Neural cell (in vitro differentiated cells): ENCODE results near the gene STX1B. TPM values are rescaled to one million over a fixed set of nuclear protein-coding genes. Genes with fewer than 3 reads are reported as not detected.
A peak's percentile ranks its signal among the peaks of the same experiment; 100 is the strongest.

Experiments used
- H2AFZ ChIP-seq: fragments of 200-600, 300-800 bp; sonication (generic), shearing (Covaris generic); 2 replicates; pipeline ENCODE4 v1.6.0; 2014; ENCODE audit warnings: low read depth, mild to moderate bottlenecking, antibody characterized with exemption, low read length, moderate library complexity
- H3F3A ChIP-seq: fragments of 200-600 bp; shearing (Covaris generic); 2 replicates; pipeline ENCODE4 v1.6.1; 2016; ENCODE audit warnings: mild to moderate bottlenecking, moderate library complexity, mixed read lengths, antibody characterized with exemption, low read length; ENCODE audit not compliant: insufficient read depth, poor library complexity, severe bottlenecking
- H3K27ac ChIP-seq: fragments of 200-600, 300-800 bp; sonication (generic), shearing (Covaris generic); 2 replicates; pipeline ENCODE4 v1.5.1; 2014; ENCODE audit warnings: mild to moderate bottlenecking, low read length, moderate library complexity
- H3K27me3 ChIP-seq: fragments of 300-800, 200-600 bp; sonication (generic), shearing (Covaris generic); 2 replicates; pipeline ENCODE4 v1.6.0; 2014; ENCODE audit warnings: mild to moderate bottlenecking, low read depth, low read length, moderate library complexity; ENCODE audit not compliant: insufficient read depth
- H3K36me3 ChIP-seq: fragments of 300-800, 200-600 bp; sonication (generic), shearing (Covaris generic); 2 replicates; pipeline ENCODE4 v1.5.1; 2014; ENCODE audit warnings: mild to moderate bottlenecking, antibody characterized with exemption, low read length, moderate library complexity; ENCODE audit not compliant: insufficient read depth
- H3K4me2 ChIP-seq: fragments of 300-800, 200-600 bp; sonication (generic), shearing (Covaris generic); 2 replicates; pipeline ENCODE4 v1.6.0; 2014; ENCODE audit warnings: mild to moderate bottlenecking, low read length
- H3K4me3 ChIP-seq: fragments of 300-800, 200-600 bp; sonication (generic), shearing (Covaris generic); 2 replicates; pipeline ENCODE4 v1.5.1; 2014; ENCODE audit warnings: mild to moderate bottlenecking, low read length, moderate library complexity
- H3K79me2 ChIP-seq: fragments of 200-600 bp; shearing (Covaris generic); replicated peaks from 2 replicates; pipeline ENCODE4 v1.6.0; 2014; ENCODE audit warnings: mild to moderate bottlenecking, low read length, moderate library complexity; ENCODE audit not compliant: insufficient read depth
- H3K9ac ChIP-seq: fragments of 300-800, 200-600 bp; sonication (generic), shearing (Covaris generic); 2 replicates; pipeline ENCODE4 v1.6.1; 2016; ENCODE audit warnings: mild to moderate bottlenecking, low read length, mixed read lengths
- H3K9me2 ChIP-seq: fragments of 200-600 bp; shearing (Covaris generic); 2 replicates; pipeline ENCODE4 v1.6.1; 2016; ENCODE audit warnings: mild to moderate bottlenecking, low read length, mixed read lengths; ENCODE audit not compliant: insufficient read depth
- H3K9me3 ChIP-seq: fragments of 200-600, 300-800 bp; sonication (generic), shearing (Covaris generic); 2 replicates; pipeline ENCODE4 v1.6.1; 2016; ENCODE audit warnings: mild to moderate bottlenecking, mixed run types, low read length, moderate library complexity, mixed read lengths
- H4K20me1 ChIP-seq: fragments of 200-600 bp; shearing (Covaris generic); 2 replicates; pipeline ENCODE4 v1.6.1; 2016; ENCODE audit warnings: mild to moderate bottlenecking, mixed run types; ENCODE audit not compliant: insufficient read depth
- EP300 ChIP-seq: fragments of 450-650 bp; conservative IDR thresholded peaks from 2 replicates; pipeline ENCODE4 v1.6.1; 2014; ENCODE audit warnings: antibody characterized with exemption, mild to moderate bottlenecking, moderate library complexity; ENCODE audit not compliant: poor library complexity, severe bottlenecking
- EZH2 ChIP-seq: fragments of 200-600, 300-800 bp; shearing (Covaris generic), sonication (generic); IDR thresholded peaks from 2 replicates; pipeline ENCODE4 v1.6.1; 2014; ENCODE audit warnings: antibody characterized with exemption, low read length, borderline replicate concordance, mild to moderate bottlenecking; ENCODE audit not compliant: insufficient read depth, poor library complexity, severe bottlenecking
- MXI1 ChIP-seq: fragments of 450-650 bp; conservative IDR thresholded peaks from 2 replicates; pipeline ENCODE4 v1.6.1; 2014; ENCODE audit warnings: antibody characterized with exemption, mild to moderate bottlenecking; ENCODE audit not compliant: poor library complexity, severe bottlenecking
- POLR2AphosphoS5 ChIP-seq: IDR thresholded peaks from 2 replicates; pipeline ENCODE4 v1.6.1; 2012
- RAD21 ChIP-seq: fragments of 450-650 bp; conservative IDR thresholded peaks from 2 replicates; pipeline ENCODE4 v1.6.1; 2014; ENCODE audit warnings: antibody characterized with exemption, mild to moderate bottlenecking, moderate library complexity
- SMC3 ChIP-seq: fragments of 450-650 bp; conservative IDR thresholded peaks from 2 replicates; pipeline ENCODE4 v1.6.1; 2014; ENCODE audit warnings: antibody characterized with exemption, mild to moderate bottlenecking, moderate library complexity; ENCODE audit not compliant: poor library complexity
- TAF1 ChIP-seq: IDR thresholded peaks from 2 replicates; pipeline ENCODE4 v1.6.1; 2012; ENCODE audit warnings: low read depth
- polyA plus RNA-seq: library from polyadenylated mRNA; depleted of rRNA; stranded (reverse); fragments of >200 nt; gene quantifications from 2 replicates; pipeline ENCODE4 v1.2.3, GENCODE V29; 2014
- TF ChIP-seq, protein P1 (sequence below): IDR thresholded peaks from 2 replicates; pipeline ENCODE4 v1.6.1; 2012; ENCODE audit warnings: borderline replicate concordance
- TF ChIP-seq, protein P2 (sequence below): fragments of 450-650 bp; IDR thresholded peaks from 2 replicates; pipeline ENCODE4 v1.5.1; 2014; ENCODE audit warnings: antibody characterized with exemption, mild to moderate bottlenecking, moderate library complexity; ENCODE audit not compliant: poor library complexity, severe bottlenecking

The STX1B gene
- polyA plus RNA-seq, 1 donor from 2014 or later: 4.5 TPM

DNA sequence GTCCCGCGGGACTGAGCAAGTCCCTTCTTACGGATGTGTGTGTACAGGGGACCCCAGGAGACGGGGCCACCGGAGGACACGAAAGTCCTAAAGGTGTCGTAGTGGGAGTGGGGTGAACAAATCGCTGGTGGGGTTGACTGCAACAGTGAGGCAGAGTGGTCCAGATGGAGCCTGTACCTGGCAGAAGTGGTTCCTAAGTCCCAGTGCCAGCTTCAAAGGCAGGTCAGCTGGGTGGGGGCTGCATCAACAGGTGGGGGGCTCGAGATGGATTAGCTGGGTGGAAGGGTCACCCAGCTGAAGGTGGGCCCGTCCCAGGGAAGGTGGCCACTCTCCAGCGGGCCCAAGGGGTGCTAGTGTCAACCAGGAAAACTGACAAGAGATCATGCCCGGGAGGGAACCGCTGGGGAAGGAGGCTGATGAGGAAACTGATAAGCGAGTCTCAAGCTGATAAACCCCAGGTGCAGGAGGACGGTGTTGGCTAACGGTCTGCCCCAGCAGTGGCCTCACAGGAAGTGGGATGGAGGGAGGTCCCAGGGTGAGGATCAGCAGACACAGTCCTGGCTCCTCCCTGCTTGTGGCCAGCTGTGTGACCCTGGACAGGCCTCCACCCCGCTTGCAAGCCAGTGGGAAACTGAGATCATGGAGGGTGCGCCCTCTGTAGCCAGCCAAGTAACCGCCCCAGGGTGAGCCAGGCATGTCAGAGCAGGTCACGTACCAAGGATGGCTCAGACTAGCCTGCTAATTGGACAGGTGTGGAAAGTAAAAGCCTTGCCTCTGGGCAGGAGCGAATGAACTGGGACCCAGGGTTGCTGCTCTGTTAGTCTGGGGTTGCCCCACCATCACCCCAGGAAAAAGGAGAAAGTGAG is 60.6 kb downstream of the STX1B start:
- H3K4me2 ChIP-seq: peak overlapping the region; percentile 90
- no peaks in the 10 kb centered on the region for H3K9me3 ChIP-seq
- H3K9ac ChIP-seq: peak overlapping the region; percentile 88
- peaks cover 4% of the 10 kb centered on the region for H3K79me2 ChIP-seq
- H3K36me3 ChIP-seq: no peaks in the 10 kb centered on the region
- H3K27ac ChIP-seq: peak overlapping the region; percentile 92
- H3K4me3 ChIP-seq: peak overlapping the region; percentile 86
- no peaks in the 10 kb centered on the region for H3K9me2 ChIP-seq
- no peaks in the 10 kb centered on the region for H3K27me3 ChIP-seq
- no peaks in the 10 kb centered on the region for H4K20me1 ChIP-seq
- no peaks in the 10 kb centered on the region for H3F3A ChIP-seq
- no peak overlapping the region for H2AFZ ChIP-seq
- TF ChIP-seq, protein P1, sequence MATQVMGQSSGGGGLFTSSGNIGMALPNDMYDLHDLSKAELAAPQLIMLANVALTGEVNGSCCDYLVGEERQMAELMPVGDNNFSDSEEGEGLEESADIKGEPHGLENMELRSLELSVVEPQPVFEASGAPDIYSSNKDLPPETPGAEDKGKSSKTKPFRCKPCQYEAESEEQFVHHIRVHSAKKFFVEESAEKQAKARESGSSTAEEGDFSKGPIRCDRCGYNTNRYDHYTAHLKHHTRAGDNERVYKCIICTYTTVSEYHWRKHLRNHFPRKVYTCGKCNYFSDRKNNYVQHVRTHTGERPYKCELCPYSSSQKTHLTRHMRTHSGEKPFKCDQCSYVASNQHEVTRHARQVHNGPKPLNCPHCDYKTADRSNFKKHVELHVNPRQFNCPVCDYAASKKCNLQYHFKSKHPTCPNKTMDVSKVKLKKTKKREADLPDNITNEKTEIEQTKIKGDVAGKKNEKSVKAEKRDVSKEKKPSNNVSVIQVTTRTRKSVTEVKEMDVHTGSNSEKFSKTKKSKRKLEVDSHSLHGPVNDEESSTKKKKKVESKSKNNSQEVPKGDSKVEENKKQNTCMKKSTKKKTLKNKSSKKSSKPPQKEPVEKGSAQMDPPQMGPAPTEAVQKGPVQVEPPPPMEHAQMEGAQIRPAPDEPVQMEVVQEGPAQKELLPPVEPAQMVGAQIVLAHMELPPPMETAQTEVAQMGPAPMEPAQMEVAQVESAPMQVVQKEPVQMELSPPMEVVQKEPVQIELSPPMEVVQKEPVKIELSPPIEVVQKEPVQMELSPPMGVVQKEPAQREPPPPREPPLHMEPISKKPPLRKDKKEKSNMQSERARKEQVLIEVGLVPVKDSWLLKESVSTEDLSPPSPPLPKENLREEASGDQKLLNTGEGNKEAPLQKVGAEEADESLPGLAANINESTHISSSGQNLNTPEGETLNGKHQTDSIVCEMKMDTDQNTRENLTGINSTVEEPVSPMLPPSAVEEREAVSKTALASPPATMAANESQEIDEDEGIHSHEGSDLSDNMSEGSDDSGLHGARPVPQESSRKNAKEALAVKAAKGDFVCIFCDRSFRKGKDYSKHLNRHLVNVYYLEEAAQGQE: no peak
- no peak for TF ChIP-seq EP300
- TF ChIP-seq SMC3: no peak
- no peak for TF ChIP-seq TAF1
- TF ChIP-seq, protein P2, sequence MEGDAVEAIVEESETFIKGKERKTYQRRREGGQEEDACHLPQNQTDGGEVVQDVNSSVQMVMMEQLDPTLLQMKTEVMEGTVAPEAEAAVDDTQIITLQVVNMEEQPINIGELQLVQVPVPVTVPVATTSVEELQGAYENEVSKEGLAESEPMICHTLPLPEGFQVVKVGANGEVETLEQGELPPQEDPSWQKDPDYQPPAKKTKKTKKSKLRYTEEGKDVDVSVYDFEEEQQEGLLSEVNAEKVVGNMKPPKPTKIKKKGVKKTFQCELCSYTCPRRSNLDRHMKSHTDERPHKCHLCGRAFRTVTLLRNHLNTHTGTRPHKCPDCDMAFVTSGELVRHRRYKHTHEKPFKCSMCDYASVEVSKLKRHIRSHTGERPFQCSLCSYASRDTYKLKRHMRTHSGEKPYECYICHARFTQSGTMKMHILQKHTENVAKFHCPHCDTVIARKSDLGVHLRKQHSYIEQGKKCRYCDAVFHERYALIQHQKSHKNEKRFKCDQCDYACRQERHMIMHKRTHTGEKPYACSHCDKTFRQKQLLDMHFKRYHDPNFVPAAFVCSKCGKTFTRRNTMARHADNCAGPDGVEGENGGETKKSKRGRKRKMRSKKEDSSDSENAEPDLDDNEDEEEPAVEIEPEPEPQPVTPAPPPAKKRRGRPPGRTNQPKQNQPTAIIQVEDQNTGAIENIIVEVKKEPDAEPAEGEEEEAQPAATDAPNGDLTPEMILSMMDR: no peak
- TF ChIP-seq POLR2AphosphoS5: no peak
- no peak for TF ChIP-seq RAD21
- TF ChIP-seq EZH2: no peak
- no peak for TF ChIP-seq MXI1

DNA sequence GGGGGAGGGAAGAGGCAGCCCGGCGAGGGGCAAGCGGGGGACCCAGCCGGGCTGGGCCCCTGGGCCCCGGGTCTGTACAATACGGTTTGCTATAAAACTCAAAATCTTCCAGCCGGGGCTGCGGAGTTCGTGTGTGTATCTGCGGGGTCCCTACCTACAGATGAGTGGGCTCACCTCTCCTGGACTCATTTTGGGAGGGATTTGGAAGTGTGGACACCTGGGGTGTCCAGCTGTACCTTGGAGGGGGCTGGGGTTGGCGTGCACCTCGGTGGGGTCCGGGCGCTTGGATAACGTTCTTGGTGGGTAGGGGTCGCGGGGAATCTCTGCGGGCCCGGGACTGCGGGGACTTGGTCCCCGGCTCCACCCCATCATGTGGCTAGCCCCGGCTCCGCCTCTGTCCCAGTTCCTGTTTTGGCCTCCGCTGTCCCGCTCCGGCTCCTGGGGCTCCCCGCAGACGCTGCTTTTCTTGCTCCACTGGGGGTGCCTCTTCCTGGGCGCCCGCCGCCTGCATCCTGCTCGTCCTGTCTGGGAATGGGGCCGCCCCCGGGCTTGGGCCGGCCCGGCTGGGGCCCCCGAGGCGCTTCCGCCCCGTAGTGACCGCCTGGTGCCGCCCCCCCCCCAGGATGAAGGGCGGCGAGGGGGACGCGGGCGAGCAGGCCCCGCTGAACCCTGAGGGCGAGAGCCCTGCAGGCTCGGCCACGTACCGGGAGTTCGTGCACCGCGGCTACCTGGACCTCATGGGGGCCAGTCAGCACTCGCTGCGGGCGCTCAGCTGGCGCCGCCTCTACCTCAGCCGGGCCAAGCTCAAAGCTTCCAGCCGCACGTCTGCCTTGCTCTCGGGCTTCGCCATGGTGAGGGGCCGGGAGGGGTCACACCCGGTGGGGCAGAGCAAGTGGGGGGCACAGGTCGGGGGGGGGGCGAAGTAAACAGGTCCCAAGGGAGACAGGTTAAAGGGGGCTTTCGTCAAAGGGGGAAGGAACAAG is 61.5 kb downstream of the STX1B start, which contains the start of gene ORAI3:
Gene ORAI3, plus strand, starts transcription at position 402 of the 983 bp plus-strand sequence. Its CDS starts 222 bp downstream, at position 624.
- Histone ChIP-seq H4K20me1 (no peaks in the 10 kb centered on the region), H3K4me3 (peak within 1 kb of the TSS; percentile 86), H3K27me3 (no peaks in the 10 kb centered on the region), H3K79me2 (peaks cover 7% of the 10 kb centered on the region), H2AFZ (no peak within 1 kb of the TSS), H3K4me2 (peak within 1 kb of the TSS; percentile 90), H3K27ac (peak within 1 kb of the TSS; percentile 92), H3K9me3 (no peaks in the 10 kb centered on the region), H3K9ac (peak within 1 kb of the TSS; percentile 88), H3F3A (no peaks in the 10 kb centered on the region), H3K9me2 (no peaks in the 10 kb centered on the region), H3K36me3 (peaks cover 6% of the 10 kb centered on the region)
- TF ChIP-seq, protein P2: peak; percentile 10
- TF ChIP-seq POLR2AphosphoS5: no peak
- TF ChIP-seq SMC3: no peak
- no peak for TF ChIP-seq RAD21
